ENCODE data around the gene FOXP4. TPM values are rescaled to one million over a fixed set of nuclear protein-coding genes. Genes with fewer than 3 reads are reported as not detected.

Gene FOXP4
- total RNA-seq, 1 experiment from 2014 or later = 26.0 TPM

DNA sequence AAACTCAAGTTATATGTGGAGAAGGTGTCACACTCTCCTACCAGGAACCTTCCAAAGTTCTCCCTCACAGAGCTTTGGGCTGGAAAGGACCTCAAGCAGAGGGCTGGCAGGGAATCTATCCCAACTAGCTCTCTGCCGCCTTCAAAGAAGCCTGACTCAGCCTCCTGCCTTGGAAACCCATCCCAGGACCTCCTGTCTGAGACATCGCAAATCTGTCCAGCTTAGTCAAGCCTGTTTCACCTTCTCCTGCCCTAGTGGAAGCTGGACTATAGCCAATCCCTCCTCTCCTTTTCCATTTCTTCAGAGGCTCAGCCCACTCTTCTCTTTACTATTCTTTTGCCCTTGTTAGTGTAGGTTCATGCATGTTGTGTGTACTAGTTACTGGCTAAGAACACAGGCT lies 48.2 kb upstream of the FOXP4 start:
- no peak for DNase-seq
- Histone ChIP-seq H3K4me3 (no peak overlapping the region), H3K36me3 (ENCODE audit: low read depth) (no peaks in the 10 kb centered on the region), H3K4me2 (no peak overlapping the region), H3K27me3 (ENCODE audit: insufficient read depth, low read depth) (peaks cover 14% of the 10 kb centered on the region; the same call in 1 of the 2 replicates), H3K9me2 (ENCODE audit: insufficient read depth) (no peaks in the 10 kb centered on the region), H3K9me3 (ENCODE audit: insufficient read depth, low read depth) (no peaks in the 10 kb centered on the region), H4K20me1 (ENCODE audit: insufficient read depth) (no peaks in the 10 kb centered on the region), H3K27ac (no peak overlapping the region), H3K4me1 (replicated peaks; ENCODE audit: insufficient read depth) (no peaks in the 10 kb centered on the region), H3F3A (ENCODE audit: insufficient read depth, low read depth) (no peaks in the 10 kb centered on the region), H3K79me2 (ENCODE audit: low read depth) (no peaks in the 10 kb centered on the region), H2AFZ (no peak overlapping the region)
- CTCF ChIA-PET = interaction anchor here (0.6 kb wide), 1 partner anchor 46 kb away, joined by 3 read pairs; no protein-coding TSS in a partner anchor
- BruUV-seq (replicated peaks) = no TSS peak
- TF ChIP-seq EZH2 (IDR thresholded peaks at IDR 0.05; ENCODE audit: low read depth) (no peak), CTCF (conservative IDR thresholded peaks at IDR 0.05) (no peak)
- POLR2A ChIA-PET (ENCODE audit: unreplicated experiment) = no interaction called here
- intact Hi-C loops (cut with micrococcal nuclease; ENCODE audit: unreplicated experiment) = no loop called here

DNA sequence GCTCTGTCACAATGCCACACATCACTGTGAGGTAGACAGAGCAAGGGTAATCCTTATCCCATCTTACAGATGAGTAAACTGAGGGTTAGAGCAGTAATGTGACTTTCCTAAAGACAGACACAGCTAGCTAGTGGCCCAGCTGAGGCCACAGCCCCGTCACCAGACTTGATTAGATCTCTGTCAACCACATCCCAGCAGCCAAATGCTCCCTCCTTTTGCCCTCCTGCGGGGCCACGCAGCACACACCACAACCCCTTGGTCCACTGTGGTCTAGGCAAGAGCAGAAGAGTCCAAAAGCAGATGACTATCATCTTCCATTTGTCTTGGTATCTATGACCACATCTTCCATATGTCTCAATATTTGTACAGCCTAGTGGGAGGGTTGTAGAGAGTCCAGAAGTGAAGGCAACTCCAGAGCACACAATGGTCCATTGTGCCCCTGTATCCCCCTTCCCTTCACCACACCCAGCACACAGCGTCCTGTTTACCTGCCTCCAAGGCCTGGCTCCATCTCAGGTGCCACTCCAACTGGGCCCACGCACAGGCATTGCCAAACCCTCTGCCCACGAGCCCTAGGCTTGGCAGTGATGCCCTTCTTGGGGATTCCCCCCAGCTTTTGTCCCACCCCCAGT lies 47.1 kb upstream of the FOXP4 start:
- TF ChIP-seq EZH2 (IDR thresholded peaks at IDR 0.05; ENCODE audit: low read depth) (no peak), CTCF (conservative IDR thresholded peaks at IDR 0.05) (no peak)
- Histone ChIP-seq H3K4me3 (no peak overlapping the region), H3K79me2 (ENCODE audit: low read depth) (no peaks in the 10 kb centered on the region), H4K20me1 (ENCODE audit: insufficient read depth) (no peaks in the 10 kb centered on the region), H3K4me1 (replicated peaks; ENCODE audit: insufficient read depth) (no peaks in the 10 kb centered on the region), H3K27ac (no peak overlapping the region), H3K9me3 (ENCODE audit: insufficient read depth, low read depth) (no peaks in the 10 kb centered on the region), H3K9me2 (ENCODE audit: insufficient read depth) (no peaks in the 10 kb centered on the region), H3K4me2 (no peak overlapping the region), H3K36me3 (ENCODE audit: low read depth) (no peaks in the 10 kb centered on the region), H3F3A (ENCODE audit: insufficient read depth, low read depth) (no peaks in the 10 kb centered on the region), H2AFZ (no peak overlapping the region), H3K27me3 (ENCODE audit: insufficient read depth, low read depth) (peaks cover 15% of the 10 kb centered on the region)
- no peak for DNase-seq
- BruUV-seq (replicated peaks) = no TSS peak
- CTCF ChIA-PET = no interaction called here
- intact Hi-C loops (cut with micrococcal nuclease; ENCODE audit: unreplicated experiment) = no loop called here
- POLR2A ChIA-PET (ENCODE audit: unreplicated experiment) = no interaction called here

GRCh38 chr6:41500561-41500960 lies 45.6 kb upstream of the FOXP4 start:
- Histone ChIP-seq H3K36me3 (ENCODE audit: low read depth) (no peaks in the 10 kb centered on the region), H3K9me3 (ENCODE audit: insufficient read depth, low read depth) (no peaks in the 10 kb centered on the region), H3K4me2 (no peak overlapping the region), H3K79me2 (ENCODE audit: low read depth) (no peaks in the 10 kb centered on the region), H3K27ac (no peak overlapping the region), H3K4me1 (replicated peaks; ENCODE audit: insufficient read depth) (0 out of 2 replicates have a peak, but pooled peaks cover 6% of the 10 kb centered on the region), H3K27me3 (ENCODE audit: insufficient read depth, low read depth) (peaks cover 27% of the 10 kb centered on the region), H2AFZ (no peak overlapping the region), H3K9me2 (ENCODE audit: insufficient read depth) (no peaks in the 10 kb centered on the region), H3F3A (ENCODE audit: insufficient read depth, low read depth) (no peaks in the 10 kb centered on the region), H4K20me1 (ENCODE audit: insufficient read depth) (no peaks in the 10 kb centered on the region), H3K4me3 (no peak overlapping the region)
- POLR2A ChIA-PET (ENCODE audit: unreplicated experiment) = no interaction called here
- intact Hi-C loops (cut with micrococcal nuclease; ENCODE audit: unreplicated experiment) = no loop called here
- no TSS peak for BruUV-seq (replicated peaks)
- CTCF ChIA-PET = interaction anchor here (0.6 kb wide), 2 partner anchors 31 to 181 kb away, joined by 5 to 8 read pairs; no protein-coding TSS in a partner anchor
- TF ChIP-seq EZH2 (IDR thresholded peaks at IDR 0.05; ENCODE audit: low read depth) (no peak), CTCF (conservative IDR thresholded peaks at IDR 0.05) (no peak)
- no peak for DNase-seq
